Osteocyte (in vitro differentiated cells): Measurements from ENCODE around the gene LPIN3. TPM values are rescaled to one million over a fixed set of nuclear protein-coding genes. Genes with fewer than 3 reads are reported as not detected.

Source experiments
- DNase-seq: peaks from one replicate; pipeline ENCODE4 v3.0.0; 2021; ENCODE audit warnings: mixed read lengths; ENCODE audit not compliant: unreplicated experiment; ENCODE audit errors: extremely low spot score
- H3K27ac Mint-ChIP-seq: one replicate; pipeline ENCODE4 v1.8.0; 2021; ENCODE audit warnings: mild to moderate bottlenecking, mixed read lengths; ENCODE audit not compliant: unreplicated experiment
- H3K27me3 Mint-ChIP-seq: one replicate; pipeline ENCODE4 v1.8.0; 2021; ENCODE audit warnings: mixed read lengths; ENCODE audit not compliant: unreplicated experiment
- H3K36me3 Mint-ChIP-seq: one replicate; pipeline ENCODE4 v1.8.0; 2021; ENCODE audit warnings: mixed read lengths; ENCODE audit not compliant: unreplicated experiment
- H3K4me1 Mint-ChIP-seq: one replicate; pipeline ENCODE4 v1.8.0; 2021; ENCODE audit warnings: mixed read lengths; ENCODE audit not compliant: unreplicated experiment
- H3K4me3 Mint-ChIP-seq: one replicate; pipeline ENCODE4 v1.8.0; 2021; ENCODE audit warnings: mild to moderate bottlenecking, moderate library complexity, mixed read lengths; ENCODE audit not compliant: unreplicated experiment
- H3K9me3 Mint-ChIP-seq: one replicate; pipeline ENCODE4 v1.8.0; 2021; ENCODE audit warnings: mixed read lengths; ENCODE audit not compliant: unreplicated experiment
- CTCF ChIP-seq: fragments of 200-600 bp; sonication (generic); IDR thresholded peaks from 2 replicates; pipeline ENCODE4 v1.5.0; 2021; ENCODE audit warnings: antibody characterized with exemption, mild to moderate bottlenecking, moderate library complexity
- total RNA-seq: library from RNA; stranded (reverse); gene quantifications from 2 replicates; pipeline ENCODE4 v1.2.1, GENCODE V29; 2021

LPIN3 gene
- total RNA-seq, 1 donor from 2014 or later, result 2.9 TPM

GRCh38 chr20:41352106-41352505 lies 11.5 kb downstream of the LPIN3 start:
- Mint-ChIP-seq H3K4me1 (no peaks in the 10 kb centered on the region), H3K4me3 (no peak overlapping the region), H3K9me3 (no peaks in the 10 kb centered on the region), H3K27ac (no peak overlapping the region), H3K27me3 (no peaks in the 10 kb centered on the region), H3K36me3 (no peaks in the 10 kb centered on the region)
- DNase-seq, result no peak
- no peak for TF ChIP-seq CTCF

- Mint-ChIP-seq H3K36me3 (no peaks in the 10 kb centered on the region), H3K4me1 (no peaks in the 10 kb centered on the region), H3K4me3 (no peak overlapping the region), H3K9me3 (no peaks in the 10 kb centered on the region), H3K27me3 (no peaks in the 10 kb centered on the region), H3K27ac (no peak overlapping the region)
- DNase-seq, result no peak
- TF ChIP-seq CTCF, result no peak
Observed at GRCh38 chr20:41352666-41353065, 12.0 kb downstream of the LPIN3 start.

- H3K4me3 Mint-ChIP-seq, result no peak overlapping the region
- no peaks in the 10 kb centered on the region for H3K27me3 Mint-ChIP-seq
- no peak for DNase-seq
- H3K27ac Mint-ChIP-seq, result no peak overlapping the region
- no peaks in the 10 kb centered on the region for H3K4me1 Mint-ChIP-seq
- no peaks in the 10 kb centered on the region for H3K36me3 Mint-ChIP-seq
- no peak for TF ChIP-seq CTCF
- H3K9me3 Mint-ChIP-seq, result no peaks in the 10 kb centered on the region
Observed at GRCh38 chr20:41353530-41353929, 12.9 kb downstream of the LPIN3 start.

- Mint-ChIP-seq H3K27ac (no peak overlapping the region), H3K4me1 (no peaks in the 10 kb centered on the region), H3K27me3 (no peaks in the 10 kb centered on the region), H3K9me3 (no peaks in the 10 kb centered on the region), H3K36me3 (no peaks in the 10 kb centered on the region), H3K4me3 (no peak overlapping the region)
- no peak for TF ChIP-seq CTCF
- no peak for DNase-seq
Observed at GRCh38 chr20:41355192-41355591, 14.6 kb downstream of the LPIN3 start.

GRCh38 chr20:41355598-41356203 lies 15.1 kb downstream of the LPIN3 start:
- no peak overlapping the region for H3K27ac Mint-ChIP-seq
- H3K27me3 Mint-ChIP-seq, result no peaks in the 10 kb centered on the region
- H3K4me1 Mint-ChIP-seq, result no peaks in the 10 kb centered on the region
- no peak for DNase-seq
- TF ChIP-seq CTCF, result no peak
- H3K4me3 Mint-ChIP-seq, result no peak overlapping the region
- no peaks in the 10 kb centered on the region for H3K36me3 Mint-ChIP-seq
- no peaks in the 10 kb centered on the region for H3K9me3 Mint-ChIP-seq
